Measurements from ENCODE around the gene BABAM2. TPM values are rescaled to one million over a fixed set of nuclear protein-coding genes. Genes with fewer than 3 reads are reported as not detected.

BABAM2 gene
- total RNA-seq, 4 donors from 2014 or later = 33.3 to 48.9 (median 37.9) TPM

- DNase-seq = no peak
- peaks cover 4 to 66% (median 29%) of the 10 kb centered on the region in 4 donors for H3K4me1 ChIP-seq
- H3K27ac ChIP-seq = peak overlapping the region in 3 of 4 donors; percentile 12 to 96 (median 95)
- no peaks in the 10 kb centered on the region for H3K27me3 ChIP-seq
- in situ Hi-C loops (cut with MboI; ENCODE audit: low pct_ligation_motif_present in 1 of 4, low pct_unique_long_range_greater_than_20kb in 1 of 4, low sequenced_read_pairs in 3 of 4) = no loop called here
- H3K9me3 ChIP-seq = no peaks in the 10 kb centered on the region
- TF ChIP-seq POLR2AphosphoS5 (IDR thresholded peaks at IDR 0.05) (no peak), POLR2A (IDR thresholded peaks at IDR 0.05) (no peak), EP300 (IDR thresholded peaks at IDR 0.05; ENCODE audit: low read depth) (no peak), CTCF (IDR thresholded peaks at IDR 0.05) (no peak)
- intact Hi-C loops (cut with DNase I; ENCODE audit: low total_unique reads) = no loop called here
- no peak overlapping the region for H3K4me3 ChIP-seq
- no peaks in the 10 kb centered on the region for H3K36me3 ChIP-seq
- 33 to 86% methylated on average over 2 of the region's 2 CpGs for WGBS, 2 donors (ENCODE audit: low coverage in 1 of 2)
Measured at GRCh38 chr2:27887111-27887510, 3.4 kb upstream of the BABAM2 start.

- in situ Hi-C loops (cut with MboI; ENCODE audit: low pct_ligation_motif_present in 1 of 4, low pct_unique_long_range_greater_than_20kb in 1 of 4, low sequenced_read_pairs in 3 of 4) = no loop called here
- intact Hi-C loops (cut with DNase I; ENCODE audit: low total_unique reads) = no loop called here
- peaks cover 4 to 69% (median 29%) of the 10 kb centered on the region in 4 donors for H3K4me1 ChIP-seq
- no peaks in the 10 kb centered on the region for H3K27me3 ChIP-seq
- no peak for DNase-seq
- TF ChIP-seq POLR2A (IDR thresholded peaks at IDR 0.05) (no peak), EP300 (IDR thresholded peaks at IDR 0.05; ENCODE audit: low read depth) (no peak), CTCF (IDR thresholded peaks at IDR 0.05) (no peak), POLR2AphosphoS5 (IDR thresholded peaks at IDR 0.05) (no peak)
- H3K9me3 ChIP-seq = no peaks in the 10 kb centered on the region
- no peak overlapping the region for H3K4me3 ChIP-seq
- WGBS, 2 donors (ENCODE audit: low coverage in 1 of 2) = 40 to 74% methylated on average over 1 to 3 of the region's 3 CpGs
- peak overlapping the region; percentile 93 to 96 (median 94) for H3K27ac ChIP-seq
- H3K36me3 ChIP-seq = no peaks in the 10 kb centered on the region
Measured at GRCh38 chr2:27887830-27888229, 2.7 kb upstream of the BABAM2 start.

GRCh38 chr2:27888790-27889189, 1.7 kb upstream of the BABAM2 start:
- TF ChIP-seq POLR2A (IDR thresholded peaks at IDR 0.05) (no peak), CTCF (IDR thresholded peaks at IDR 0.05) (no peak), POLR2AphosphoS5 (IDR thresholded peaks at IDR 0.05) (no peak), EP300 (IDR thresholded peaks at IDR 0.05; ENCODE audit: low read depth) (no peak)
- H3K4me3 ChIP-seq = no peak overlapping the region
- H3K27ac ChIP-seq = peak overlapping the region; percentile 93 to 96 (median 94)

GRCh38 chr2:27889774-27890145, 769 bp upstream of the BABAM2 start:
- TF ChIP-seq EP300 (IDR thresholded peaks at IDR 0.05; ENCODE audit: low read depth) (no peak), POLR2AphosphoS5 (IDR thresholded peaks at IDR 0.05) (no peak), POLR2A (IDR thresholded peaks at IDR 0.05) (no peak), CTCF (IDR thresholded peaks at IDR 0.05) (no peak)
- 13 to 39% methylated on average over 3 to 10 of the region's 10 CpGs for WGBS, 2 donors (ENCODE audit: low coverage in 1 of 2)
- DNase-seq = no peak
- Histone ChIP-seq H3K9me3 (no peaks in the 10 kb centered on the region), H3K36me3 (no peaks in the 10 kb centered on the region), H3K4me1 (peaks cover 4 to 62% (median 27%) of the 10 kb centered on the region in 4 donors), H3K27me3 (no peaks in the 10 kb centered on the region), H3K27ac (peak overlapping the region; percentile 93 to 96 (median 94)), H3K4me3 (peak overlapping the region; percentile 62 to 89 (median 78))
- in situ Hi-C loops (cut with MboI; ENCODE audit: low pct_ligation_motif_present in 1 of 4, low pct_unique_long_range_greater_than_20kb in 1 of 4, low sequenced_read_pairs in 3 of 4) = loop anchor here in 1 of 4 donors (10.0 kb wide), 1 partner anchor 125 kb away; no protein-coding TSS in a partner anchor
- intact Hi-C loops (cut with DNase I; ENCODE audit: low total_unique reads) = loop anchor here (2.0 kb wide), 1 partner anchor 503 kb away; the partner anchor contains the start of gene FOSL2

More at GRCh38 chr2:27888790-27889189, 1.7 kb upstream of the BABAM2 start:
- Histone ChIP-seq H3K9me3 (no peaks in the 10 kb centered on the region), H3K36me3 (no peaks in the 10 kb centered on the region), H3K4me1 (peaks cover 4 to 69% (median 29%) of the 10 kb centered on the region in 4 donors), H3K27me3 (no peaks in the 10 kb centered on the region)
- DNase-seq = no peak
- WGBS, 2 donors (ENCODE audit: low coverage in 1 of 2) = 53 to 71% methylated on average over 3 of the region's 3 CpGs
- intact Hi-C loops (cut with DNase I; ENCODE audit: low total_unique reads) (no loop called here), in situ Hi-C loops (cut with MboI; ENCODE audit: low pct_ligation_motif_present in 1 of 4, low pct_unique_long_range_greater_than_20kb in 1 of 4, low sequenced_read_pairs in 3 of 4) (no loop called here)

Data from transverse colon (tissue), 4 donors.